HTR-8/SVneo (cell line): ENCODE data around the gene ADORA1.

Experiments
- DNase-seq: peaks from one replicate; pipeline ENCODE4 v3.0.0; 2011; ENCODE audit warnings: low spot score, mixed read lengths; ENCODE audit not compliant: insufficient read length
- FAIRE-seq: peaks from 2 replicates; lab custom pipeline; 2011; peaks lifted over from hg19 to GRCh38; lab: Jason Lieb, UNC

Gene ADORA1

DNA sequence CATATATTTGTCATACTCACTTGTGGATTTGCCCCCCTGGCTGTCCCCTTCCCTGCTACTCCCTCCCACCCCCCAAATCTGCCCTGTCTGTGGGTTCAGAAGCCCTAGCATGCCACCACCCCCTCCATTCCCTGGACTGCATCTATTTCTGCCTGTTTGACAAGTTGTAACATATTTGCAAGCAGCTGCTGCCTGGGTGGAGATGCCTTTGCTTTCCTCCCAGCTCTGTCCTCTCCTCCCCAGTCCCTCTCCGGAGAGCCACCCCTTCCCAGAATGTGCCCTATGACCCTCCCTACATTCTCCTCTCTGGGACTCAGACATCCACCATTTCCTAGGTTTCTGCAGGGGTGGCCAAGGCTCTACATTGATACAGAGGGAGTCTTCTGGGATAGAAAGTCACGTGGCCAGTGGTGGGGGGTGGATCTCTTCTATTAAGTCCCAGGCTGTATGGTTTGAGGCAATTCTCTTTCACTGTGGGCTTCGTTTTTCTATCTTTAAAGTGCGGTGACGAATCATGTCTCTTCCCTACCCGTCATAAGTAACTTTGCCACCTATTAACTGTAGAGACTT is 35.7 kb upstream of the ADORA1 start:
- no peak for FAIRE-seq
- DNase-seq, result no peak

DNA sequence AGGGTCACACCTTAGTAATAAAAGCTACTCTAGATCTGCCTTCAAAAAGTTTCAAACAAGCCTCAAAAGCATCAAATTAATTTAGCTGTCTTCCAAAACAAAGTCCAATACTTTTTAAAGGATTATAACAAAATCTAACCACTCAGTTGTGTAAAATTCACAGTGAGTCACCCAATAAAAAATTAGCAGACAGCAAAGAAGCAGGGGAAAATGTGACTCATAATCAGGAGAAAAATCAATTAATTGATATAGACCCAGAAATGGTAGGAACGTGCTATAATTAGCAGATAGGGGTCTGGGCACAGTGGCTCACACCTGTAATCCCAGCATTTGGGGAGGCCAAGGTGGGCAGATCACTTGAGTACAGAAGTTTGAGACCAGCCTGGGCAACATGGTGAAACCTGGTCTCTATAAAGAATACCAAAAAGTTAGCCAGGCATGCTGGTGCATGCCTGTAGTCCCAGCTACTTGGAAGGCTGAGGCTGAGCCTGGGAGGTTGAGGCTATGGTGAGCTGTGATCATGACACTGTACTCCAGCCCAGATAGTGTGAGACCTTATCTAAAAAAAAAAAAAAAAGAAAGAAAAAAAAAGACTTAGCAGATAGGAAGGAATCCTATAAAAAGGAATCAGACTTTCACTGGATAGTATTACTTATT is 33.6 kb upstream of the ADORA1 start:
- FAIRE-seq (no peak), DNase-seq (no peak)

DNA sequence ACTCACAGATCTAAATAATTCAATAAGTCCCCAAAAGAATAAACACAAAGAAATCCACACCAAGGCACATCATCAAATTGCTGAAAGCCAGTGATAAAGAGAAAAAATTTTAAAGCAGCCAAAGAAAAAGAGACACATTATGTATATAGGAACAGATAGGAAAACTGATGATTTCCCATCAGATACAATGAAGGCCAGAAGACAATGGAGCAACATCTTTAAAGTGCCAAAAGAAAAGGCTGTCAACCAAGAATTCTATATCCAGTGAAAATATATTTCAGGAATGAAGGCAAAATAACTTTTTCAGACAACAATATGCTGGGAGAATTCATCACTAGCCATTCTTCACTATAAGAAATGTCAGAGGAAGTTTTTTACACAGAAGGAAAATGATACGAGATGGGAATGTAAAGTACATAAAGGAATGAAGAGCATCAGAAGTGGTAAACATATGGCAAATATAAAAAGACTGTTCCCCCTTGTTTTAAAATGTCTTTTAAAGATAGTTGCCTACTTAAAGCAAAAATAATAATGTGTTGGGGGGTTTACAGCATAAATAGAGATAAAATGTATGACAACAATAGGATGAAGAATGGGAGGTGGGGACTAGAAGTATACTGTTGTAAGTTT is 32.4 kb upstream of the ADORA1 start:
- DNase-seq (no peak), FAIRE-seq (no peak)

DNA sequence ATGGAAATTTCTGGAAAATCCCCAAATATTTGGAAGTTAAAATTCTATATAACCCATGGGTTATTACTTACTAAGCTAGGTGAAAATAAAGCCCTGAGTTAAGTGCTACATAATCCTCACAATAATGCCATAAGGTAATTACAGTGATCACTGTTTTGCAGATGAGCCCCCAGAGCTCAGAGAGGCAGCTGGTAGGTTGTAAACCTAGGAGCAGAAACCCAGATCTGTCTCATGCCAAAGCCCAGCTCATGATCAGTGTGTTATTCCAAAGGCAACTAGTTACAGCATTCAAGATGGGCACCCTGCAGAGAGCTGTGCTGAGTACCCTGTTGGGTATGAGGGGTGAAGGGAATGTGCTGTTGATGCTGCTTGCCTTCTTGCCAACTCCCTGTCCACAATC is 31.0 kb upstream of the ADORA1 start:
- DNase-seq, result no peak

DNA sequence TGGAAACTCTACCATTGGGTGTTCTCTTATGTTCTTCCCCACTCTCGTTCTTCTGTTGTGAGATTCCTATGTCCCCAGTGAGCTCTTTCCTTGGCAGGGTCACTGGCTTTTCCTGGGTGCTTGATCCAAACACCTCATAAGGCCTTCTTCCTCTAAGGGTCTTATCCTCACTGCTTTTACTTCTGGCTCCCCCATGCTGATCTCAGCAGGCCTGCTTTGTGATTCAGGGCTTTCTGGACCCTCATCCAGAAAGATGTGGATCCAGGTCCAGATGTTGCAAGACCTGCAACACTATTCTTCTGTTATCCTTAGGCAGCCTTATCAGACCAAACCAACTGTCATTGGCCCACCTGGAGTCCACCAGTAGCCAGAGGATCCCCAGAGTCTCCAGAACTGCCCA is 30.5 kb upstream of the ADORA1 start:
- DNase-seq (no peak), FAIRE-seq (no peak)

More for the DNA sequence above, 31.0 kb upstream of the ADORA1 start:
- no peak for FAIRE-seq

DNA sequence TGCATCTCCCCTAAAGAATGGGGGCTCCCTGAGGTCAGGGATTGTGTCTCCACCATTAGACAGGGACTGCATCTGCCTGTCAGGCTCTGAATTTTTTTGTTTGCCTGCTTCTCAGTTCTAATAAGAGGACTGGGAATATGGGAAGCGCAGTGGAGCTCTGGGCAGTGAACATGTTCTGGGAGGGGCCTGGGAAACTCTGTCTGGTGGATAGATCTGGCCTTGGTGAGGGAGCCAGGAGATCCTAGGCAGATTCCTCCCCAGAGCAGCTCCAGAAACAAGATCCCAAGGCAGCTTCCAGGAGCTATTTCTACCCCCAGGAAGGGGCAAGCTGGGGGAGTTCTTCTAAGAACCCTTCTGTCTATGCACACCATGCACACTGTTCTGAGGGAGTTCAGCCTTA is 29.1 kb upstream of the ADORA1 start:
- DNase-seq (no peak), FAIRE-seq (no peak)

DNA sequence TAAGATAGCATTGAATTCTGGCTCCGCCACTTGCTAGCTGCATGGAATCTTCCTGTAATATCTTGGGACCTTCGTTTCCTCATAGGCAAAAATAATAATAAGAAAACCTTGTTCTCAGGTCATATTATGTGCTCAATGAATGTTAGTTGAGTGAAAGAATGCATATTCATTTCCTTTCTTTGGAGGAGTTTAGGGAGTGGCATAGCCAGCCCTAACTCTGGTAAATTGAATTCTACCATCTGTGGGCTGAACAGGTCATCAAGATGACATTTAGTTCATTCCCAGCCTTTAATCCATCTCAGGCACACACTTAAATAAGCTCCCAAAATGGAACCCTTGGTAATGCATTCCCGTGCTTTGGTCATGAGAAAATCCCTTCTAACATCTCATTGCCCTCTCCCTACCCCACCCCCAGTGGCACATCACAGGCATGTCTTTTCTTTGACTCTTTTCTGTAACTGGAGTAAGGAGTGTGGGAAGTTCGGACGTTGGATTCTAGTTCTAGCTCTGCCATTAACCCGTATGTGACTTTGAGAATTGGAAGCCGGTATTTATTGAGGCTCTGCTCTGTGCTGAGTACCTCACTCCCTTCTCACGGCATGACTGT is 28.5 kb upstream of the ADORA1 start:
- DNase-seq (no peak), FAIRE-seq (no peak)

DNA sequence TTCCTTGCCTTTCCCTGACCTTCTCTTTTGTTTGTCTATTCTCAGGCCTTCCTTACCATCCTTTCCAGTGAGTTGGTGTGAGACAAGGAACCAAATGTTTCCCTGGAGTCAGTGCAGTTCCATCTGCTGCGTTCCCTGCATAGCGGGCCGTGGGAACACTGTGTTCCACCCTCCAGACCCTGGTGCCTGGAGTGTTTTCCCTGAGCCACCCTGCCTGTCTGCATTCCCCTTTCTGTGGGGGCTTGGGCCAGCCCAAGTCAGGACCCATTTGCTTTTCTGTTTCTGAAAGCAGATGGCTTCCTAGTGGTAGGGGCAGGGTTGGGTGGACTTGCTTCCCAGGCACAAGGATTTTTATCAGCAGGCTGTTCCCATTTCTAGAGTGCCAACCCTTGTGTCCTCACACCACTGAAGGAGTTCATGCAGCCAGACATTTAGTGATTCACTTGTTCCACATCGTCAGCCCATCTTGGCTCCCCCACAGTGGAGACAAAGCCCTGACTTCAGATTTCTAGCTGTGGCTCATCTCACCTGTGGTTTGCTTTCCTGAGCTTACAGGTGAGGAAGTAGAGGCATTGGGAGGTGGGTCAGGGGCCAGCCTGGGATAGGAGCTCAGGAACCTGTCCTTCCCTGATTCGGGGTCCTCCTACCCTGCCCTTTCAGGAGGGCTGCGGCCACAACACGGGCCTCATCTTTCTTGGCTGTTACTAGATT is 27.6 kb upstream of the ADORA1 start:
- no peak for DNase-seq
- FAIRE-seq, result no peak

DNA sequence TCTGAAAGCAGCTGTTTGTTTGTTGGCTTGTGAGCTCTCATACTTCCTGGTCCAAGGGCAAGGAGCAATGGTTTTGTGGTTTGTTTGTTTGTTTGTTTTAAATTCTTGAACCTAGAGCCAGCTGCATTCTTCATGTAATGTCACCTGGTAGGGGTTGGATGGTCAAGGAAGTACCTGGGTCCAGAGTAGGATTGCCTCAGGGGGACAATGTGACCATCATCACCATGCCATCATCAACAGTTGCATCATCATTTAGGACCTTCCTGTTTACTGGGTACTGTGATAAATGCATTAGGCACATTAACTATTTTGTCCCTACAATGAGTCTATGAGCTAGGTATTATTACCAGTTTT is 27.0 kb upstream of the ADORA1 start:
- FAIRE-seq (no peak), DNase-seq (no peak)

DNA sequence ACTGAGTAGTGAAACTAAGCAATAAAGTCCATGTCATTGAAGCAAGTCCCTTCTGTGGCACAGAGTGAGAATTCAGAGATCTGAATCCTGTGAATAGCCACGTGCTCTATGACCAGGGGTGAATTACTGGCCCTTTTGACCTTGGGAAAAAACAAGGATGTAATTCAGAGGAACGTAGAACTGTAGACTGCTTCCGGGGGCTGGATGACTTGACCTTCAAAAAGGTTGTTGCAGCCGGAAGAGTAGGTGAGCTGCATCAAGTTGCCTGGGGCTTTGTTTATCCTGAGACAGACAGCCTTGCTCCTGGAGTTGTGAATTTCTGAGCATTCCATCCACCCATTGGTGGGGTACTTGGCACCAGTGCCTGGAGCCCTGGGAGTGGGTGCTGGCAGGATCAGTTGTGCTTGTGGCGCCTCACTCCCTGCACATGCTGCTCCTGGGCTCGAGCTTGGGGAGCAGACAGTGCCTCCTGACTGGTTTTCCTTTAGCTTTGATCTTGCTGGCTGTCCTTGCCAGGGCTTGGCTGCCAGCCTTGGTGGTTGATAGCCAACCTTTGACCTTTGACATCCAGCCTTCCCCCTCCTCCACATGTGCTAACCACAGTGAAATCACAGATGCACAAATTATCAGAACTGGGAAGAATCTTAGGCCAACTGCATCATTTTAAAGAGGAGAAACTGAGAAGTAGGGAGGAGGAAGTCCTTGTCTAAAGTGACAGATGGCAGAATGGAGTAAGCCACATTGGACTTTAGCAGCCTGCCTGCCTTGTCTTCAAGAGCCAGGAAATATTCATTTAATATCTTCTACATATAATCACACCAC is 25.5 kb upstream of the ADORA1 start:
- FAIRE-seq (no peak), DNase-seq (no peak)

DNA sequence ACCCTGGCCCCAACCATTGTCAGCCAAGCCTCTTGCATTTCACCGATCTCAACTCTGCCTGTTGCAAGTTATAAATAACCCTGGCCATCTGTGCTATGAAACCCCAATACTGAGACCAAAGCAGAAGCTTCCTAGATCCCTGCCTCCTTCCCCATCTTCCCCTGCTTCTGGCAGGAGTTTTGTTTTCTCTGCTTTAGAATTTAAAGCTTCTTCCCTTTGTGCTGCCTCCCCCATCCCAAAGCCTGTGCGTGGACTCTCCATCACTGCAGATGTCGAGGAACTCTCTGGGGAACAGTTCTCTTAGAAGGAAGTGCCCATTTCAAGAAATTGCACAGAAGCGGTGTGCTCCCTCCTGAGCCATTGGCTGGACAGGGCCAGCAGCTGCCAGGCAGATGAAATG is 24.3 kb upstream of the ADORA1 start:
- FAIRE-seq, result no peak
- DNase-seq, result no peak

DNA sequence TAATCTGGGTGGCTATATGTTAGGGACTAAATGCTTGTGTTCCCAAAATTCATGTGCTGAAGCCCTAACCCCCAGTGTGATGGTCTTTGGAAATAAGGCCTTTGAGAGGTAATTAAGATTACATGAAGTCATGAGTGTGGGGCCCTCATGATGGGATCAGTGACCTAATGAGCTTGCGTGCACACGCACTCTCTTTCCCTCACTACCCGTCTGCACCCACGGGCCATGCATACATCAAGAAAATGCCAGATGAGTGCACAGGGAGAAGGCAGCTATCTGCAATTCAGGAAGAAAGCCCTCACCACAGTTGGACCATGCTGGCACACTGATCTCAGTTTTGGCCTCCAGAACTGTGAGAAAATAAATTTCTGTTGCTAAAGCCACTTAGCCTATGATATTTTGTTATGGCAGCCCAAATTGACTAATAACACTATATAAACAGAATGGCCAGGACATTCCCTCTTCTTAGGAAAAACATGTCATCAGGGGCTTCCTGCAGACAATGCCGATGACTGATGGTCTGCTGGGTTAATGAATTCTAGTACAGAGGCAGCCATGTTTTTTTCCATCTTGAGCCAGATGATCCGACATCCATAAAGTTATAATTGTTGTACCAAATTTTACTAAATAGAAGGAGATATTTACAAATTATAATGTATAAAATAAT is 23.6 kb upstream of the ADORA1 start:
- FAIRE-seq, result no peak

DNA sequence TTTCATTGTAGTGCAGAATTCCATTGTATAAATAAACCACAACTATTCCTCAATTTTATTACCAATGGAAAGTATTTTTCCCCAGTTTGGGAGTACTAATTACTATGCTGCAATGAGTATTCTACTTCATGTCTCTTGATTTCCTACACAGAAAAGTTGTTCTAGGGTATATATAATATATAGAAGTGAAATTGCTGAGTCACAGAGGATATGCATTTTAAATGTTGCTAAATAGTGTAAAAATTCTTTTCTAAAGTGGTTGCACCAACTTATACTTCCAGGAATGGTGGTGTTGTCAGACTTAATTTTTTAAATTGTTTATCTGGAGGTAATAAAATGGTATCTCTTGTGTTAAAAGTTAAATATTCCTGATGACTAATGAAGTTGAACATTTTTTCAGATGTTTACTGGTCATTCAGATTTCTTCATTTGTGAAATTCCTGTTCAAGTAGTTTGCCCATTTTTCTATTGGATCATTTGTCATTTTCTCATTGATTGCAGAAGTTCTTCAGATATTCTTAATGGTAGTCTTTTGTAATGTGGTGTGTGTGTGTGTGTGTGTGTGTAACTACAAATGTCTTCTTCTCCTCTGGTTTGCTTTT is 22.6 kb upstream of the ADORA1 start:
- FAIRE-seq (no peak), DNase-seq (no peak)

More for the DNA sequence above, 23.6 kb upstream of the ADORA1 start:
- DNase-seq, result no peak

DNA sequence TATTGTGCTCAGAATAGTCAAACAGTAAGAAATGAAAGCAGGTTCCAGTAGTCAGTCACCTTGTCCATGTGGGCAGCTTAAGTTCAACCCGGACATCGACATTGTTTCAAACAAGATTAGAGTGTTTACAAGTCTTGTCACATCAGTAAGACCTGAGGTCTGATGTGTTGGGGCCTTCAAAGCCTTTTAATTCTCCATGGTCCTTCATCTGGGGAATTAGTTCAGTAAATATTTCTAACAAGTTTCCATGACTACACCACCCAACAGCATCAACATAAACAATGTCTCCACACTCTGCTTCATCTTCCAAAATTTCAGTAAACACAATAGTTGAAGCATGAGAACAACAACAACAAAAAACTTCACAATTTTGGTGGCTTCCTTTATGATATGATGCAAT is 15.1 kb upstream of the ADORA1 start:
- FAIRE-seq, result no peak
- no peak for DNase-seq

DNA sequence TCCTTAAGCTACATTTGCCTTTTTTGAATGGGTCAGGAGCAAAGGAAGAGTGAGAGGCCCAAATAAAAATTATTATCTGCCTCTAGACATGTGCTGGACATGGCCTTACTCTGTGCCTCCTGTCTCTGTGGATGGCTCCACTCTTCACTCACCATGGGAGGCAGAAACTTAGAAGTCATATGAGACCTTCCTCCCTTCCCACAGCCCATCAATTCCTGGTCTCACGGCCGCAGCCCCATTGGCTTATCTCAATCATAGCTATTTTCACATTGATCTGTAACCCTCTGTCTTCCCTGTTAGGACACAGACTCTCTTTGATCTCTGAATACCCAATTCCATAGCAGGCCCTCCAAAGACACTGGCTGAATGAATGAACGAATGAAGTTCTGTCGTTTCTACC is 14.2 kb upstream of the ADORA1 start:
- no peak for DNase-seq
- FAIRE-seq, result no peak

DNA sequence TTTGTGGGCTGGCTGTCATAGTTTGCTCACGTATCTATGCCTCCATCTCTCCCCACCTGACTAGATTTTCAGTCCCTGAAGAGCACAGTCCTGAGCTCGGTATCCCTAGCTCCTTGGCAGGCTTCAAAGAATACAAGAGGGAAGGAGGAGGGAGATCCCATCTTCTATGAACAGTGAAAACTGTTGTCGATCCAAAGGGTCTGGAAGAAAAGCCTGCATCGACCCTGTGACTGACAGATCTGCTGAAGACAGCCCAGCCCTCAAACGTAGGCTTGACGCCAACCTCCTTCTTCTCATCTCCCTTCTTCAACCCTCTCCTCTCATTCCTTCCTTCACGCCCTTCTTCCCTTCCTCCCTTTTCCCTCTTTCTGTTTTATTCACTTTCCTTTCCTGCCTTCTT is 13.3 kb upstream of the ADORA1 start:
- no peak for DNase-seq
- no peak for FAIRE-seq

DNA sequence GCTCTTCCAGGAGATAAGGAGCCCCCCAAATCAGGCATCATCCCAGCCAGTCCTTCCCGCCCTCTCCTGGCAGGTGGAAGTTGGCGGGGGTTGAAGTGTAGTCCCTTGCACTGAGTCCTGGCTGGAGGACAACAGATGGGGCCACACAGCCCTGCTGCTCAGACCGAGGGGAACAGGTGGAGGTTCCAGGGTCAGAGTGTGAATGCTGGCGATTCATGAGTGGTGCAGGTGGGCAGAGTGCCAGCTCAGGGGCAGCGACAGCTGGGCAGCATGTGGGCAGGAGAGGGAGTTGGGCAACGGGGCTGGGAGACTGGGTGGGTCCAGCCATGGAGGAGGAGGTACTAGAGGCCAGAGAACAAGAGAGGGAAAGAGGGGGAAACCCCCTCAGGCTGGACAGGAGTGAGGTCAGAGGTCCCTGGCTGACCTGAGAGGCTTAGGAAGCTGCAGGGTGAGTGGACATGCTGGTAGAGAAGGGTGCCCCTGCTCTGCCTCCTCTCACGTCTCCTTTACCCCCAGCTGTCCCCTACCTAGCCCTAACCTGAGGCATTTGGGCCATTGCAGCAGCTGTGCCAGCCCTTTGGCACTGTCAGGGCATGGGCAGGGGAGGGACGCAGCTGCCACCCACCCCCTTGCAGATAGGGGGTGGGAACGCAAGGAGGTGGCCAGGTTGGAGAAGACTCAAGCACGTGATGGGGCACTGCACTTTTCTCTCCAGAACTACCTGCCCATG is 11.3 kb upstream of the ADORA1 start:
- FAIRE-seq, result no peak
- no peak for DNase-seq
